Small intestine (tissue), 7 donors: ENCODE measurements around the gene COPS2. TPM values are rescaled to one million over a fixed set of nuclear protein-coding genes. Genes with fewer than 3 reads are reported as not detected.
"Not testable (repeated sequence)": the region's sequence is repeated elsewhere in the genome, so short reads cannot be mapped to it uniquely, and the experiment has no call there.

Experiments used
- DNase-seq, 2 donors: peaks; one replicate each; pipeline versions ENCODE4 v3.0.0 to v3.0.0-alpha.2; 2013
- FAIRE-seq: peaks from 2 replicates; lab custom pipeline; 2012; peaks lifted over from hg19 to GRCh38; lab: Jason Lieb, UNC
- H3K27ac ChIP-seq, 3 donors: one replicate each; pipeline ENCODE4 v1.5.1; 2013; ENCODE audit warnings: low read length in 2 of 3, mild to moderate bottlenecking in 2 of 3, control low read depth in 1 of 3, inconsistent platforms in 1 of 3, low read depth in 1 of 3, moderate library complexity in 1 of 3
- H3K27me3 ChIP-seq, 3 donors: one replicate each; pipeline ENCODE4 v1.6.1; 2013; ENCODE audit warnings: low read length in 3 of 3, inconsistent platforms in 1 of 3; ENCODE audit not compliant: control insufficient read depth in 3 of 3, insufficient read depth in 3 of 3
- H3K36me3 ChIP-seq, 3 donors: one replicate each; pipeline ENCODE4 v1.6.1; 2013; ENCODE audit warnings: low read length in 3 of 3, inconsistent platforms in 1 of 3, low read depth in 1 of 3, mild to moderate bottlenecking in 1 of 3, moderate library complexity in 1 of 3; ENCODE audit not compliant: control insufficient read depth in 3 of 3, insufficient read depth in 2 of 3
- H3K4me1 ChIP-seq, 3 donors: one replicate each; pipeline ENCODE4 v1.6.1; 2013; ENCODE audit warnings: low read length in 2 of 3, inconsistent platforms in 1 of 3, low read depth in 1 of 3, mild to moderate bottlenecking in 1 of 3, moderate library complexity in 1 of 3; ENCODE audit not compliant: control insufficient read depth in 3 of 3, insufficient read depth in 2 of 3
- H3K4me3 ChIP-seq, 3 donors: one replicate each; pipeline ENCODE4 v1.5.1; 2013; ENCODE audit warnings: low read length in 3 of 3, control low read depth in 1 of 3, inconsistent platforms in 1 of 3, low read depth in 1 of 3, mild to moderate bottlenecking in 1 of 3, moderate library complexity in 1 of 3
- H3K9me3 ChIP-seq, 2 donors: one replicate each; pipeline ENCODE4 v1.6.1; 2013; ENCODE audit warnings: low read depth in 1 of 2, low read length in 1 of 2; ENCODE audit not compliant: control insufficient read depth in 2 of 2, insufficient read depth in 1 of 2
- WGBS, 3 donors: extraction: QIAGEN DNeasy Blood & Tissue Kit; methylation state at CpG; one replicate each; pipeline ENCODE4 v1.1.7; 2013; 5-methylcytosine and 5-hydroxymethylcytosine counted together
- polyA plus RNA-seq, 4 donors: library from polyadenylated mRNA; stranded (reverse) in 3 of 4; unstranded in 1 of 4; fragments of 200-250 nt in 3 of 4; fragments of 120-200 nt in 1 of 4; gene quantifications; one replicate each; pipeline versions ENCODE4 v1.2.1 to v1.2.3, GENCODE V29; 2013
- donor health status: healthy with polysubstance abuse.
- donor health status: control.
- donor health status: control.
- donor health status: Bipolar disorder and iron deficiency.
- donor health status: healthy.

Gene COPS2
- polyA plus RNA-seq, 4 donors: 48.2 to 100 (median 50.2) TPM

GRCh38 chr15:49188933-49189332 lies 33.5 kb upstream of the COPS2 start:
- no peak for FAIRE-seq

GRCh38 chr15:49187549-49188245 lies 32.3 kb upstream of the COPS2 start:
- no peaks in the 10 kb centered on the region for H3K9me3 ChIP-seq
- H3K4me1 ChIP-seq: no peaks in the 10 kb centered on the region
- no peaks in the 10 kb centered on the region for H3K27me3 ChIP-seq
- FAIRE-seq: no peak
- H3K36me3 ChIP-seq: no peaks in the 10 kb centered on the region
- no peak overlapping the region for H3K27ac ChIP-seq
- 88 to 90% (median 88%) methylated on average over 2 of the region's 2 CpGs for WGBS, 3 donors
- DNase-seq: no peak
- no peak overlapping the region for H3K4me3 ChIP-seq

More at GRCh38 chr15:49188933-49189332, 33.5 kb upstream of the COPS2 start:
- Histone ChIP-seq H3K4me1 (no peaks in the 10 kb centered on the region), H3K9me3 (no peaks in the 10 kb centered on the region), H3K4me3 (no peak overlapping the region), H3K27ac (no peak overlapping the region), H3K27me3 (no peaks in the 10 kb centered on the region), H3K36me3 (no peaks in the 10 kb centered on the region)
- DNase-seq: no peak
- 98 to 100% (median 98%) methylated on average over 2 of the region's 2 CpGs for WGBS, 3 donors

GRCh38 chr15:49185473-49185872 lies 30.1 kb upstream of the COPS2 start:
- no peaks in the 10 kb centered on the region for H3K4me1 ChIP-seq
- H3K9me3 ChIP-seq: no peaks in the 10 kb centered on the region
- H3K27ac ChIP-seq: no peak overlapping the region
- no peak overlapping the region for H3K4me3 ChIP-seq
- FAIRE-seq (no peak), DNase-seq (no peak)
- 44 to 92% (median 81%) methylated on average over 1 of the region's 1 CpG for WGBS, 3 donors
- no peaks in the 10 kb centered on the region for H3K27me3 ChIP-seq
- H3K36me3 ChIP-seq: no peaks in the 10 kb centered on the region

- H3K27ac ChIP-seq, H3K36me3 ChIP-seq, FAIRE-seq, H3K4me3 ChIP-seq, H3K4me1 ChIP-seq, H3K9me3 ChIP-seq, DNase-seq, H3K27me3 ChIP-seq: not testable (repeated sequence)
- WGBS, 3 donors: 84 to 95% (median 89%) methylated on average over 3 of the region's 3 CpGs
These were observed 28.3 kb upstream of the COPS2 start for GRCh38 chr15:49183741-49184140.

- Histone ChIP-seq H3K36me3 (peaks cover 0 to 3% (median 2%) of the 10 kb centered on the region in 3 donors), H3K9me3 (no peaks in the 10 kb centered on the region), H3K27ac (no peak overlapping the region), H3K27me3 (no peaks in the 10 kb centered on the region), H3K4me3 (no peak overlapping the region), H3K4me1 (no peaks in the 10 kb centered on the region)
- WGBS, 3 donors: 96 to 98% (median 97%) methylated on average over 4 of the region's 4 CpGs
- DNase-seq (no peak), FAIRE-seq (no peak)
These were observed 26.7 kb upstream of the COPS2 start for GRCh38 chr15:49182128-49182527.

GRCh38 chr15:49179433-49180190 lies 24.2 kb upstream of the COPS2 start:
- no peak overlapping the region for H3K27ac ChIP-seq
- peaks cover 0 to 7% (median 0%) of the 10 kb centered on the region in 3 donors for H3K4me1 ChIP-seq
- H3K27me3 ChIP-seq: no peaks in the 10 kb centered on the region
- WGBS, 3 donors: 61 to 92% (median 84%) methylated on average over 1 of the region's 1 CpG
- H3K4me3 ChIP-seq: no peak overlapping the region
- FAIRE-seq (no peak), DNase-seq (no peak)
- H3K36me3 ChIP-seq: peaks cover 0 to 3% (median 2%) of the 10 kb centered on the region in 3 donors
- H3K9me3 ChIP-seq: no peaks in the 10 kb centered on the region

GRCh38 chr15:49178497-49178896 lies 23.1 kb upstream of the COPS2 start:
- no peaks in the 10 kb centered on the region for H3K9me3 ChIP-seq
- no peak overlapping the region for H3K4me3 ChIP-seq
- no peaks in the 10 kb centered on the region for H3K27me3 ChIP-seq
- no peak overlapping the region for H3K27ac ChIP-seq
- 96 to 99% (median 97%) methylated on average over 7 of the region's 7 CpGs for WGBS, 3 donors
- FAIRE-seq: no peak
- no peak for DNase-seq
- H3K36me3 ChIP-seq: peaks cover 0 to 6% (median 2%) of the 10 kb centered on the region in 3 donors
- peaks cover 0 to 7% (median 0%) of the 10 kb centered on the region in 3 donors for H3K4me1 ChIP-seq

GRCh38 chr15:49175582-49176397 lies 20.4 kb upstream of the COPS2 start:
- peaks cover 0 to 10% (median 0%) of the 10 kb centered on the region in 3 donors for H3K4me1 ChIP-seq
- not testable (repeated sequence) for FAIRE-seq, H3K4me3 ChIP-seq, H3K9me3 ChIP-seq, H3K36me3 ChIP-seq, H3K27ac ChIP-seq, H3K27me3 ChIP-seq
- DNase-seq: peak in 1 of 2 donors; percentile 67
- WGBS, 3 donors: 79 to 91% (median 89%) methylated on average over 6 of the region's 6 CpGs
